GM21825 (cell line): Measurements from ENCODE around the gene HSD17B1.

Experiments used
- ATAC-seq: cut with Tn5 transposase; IDR thresholded peaks from one replicate; pipeline ENCODE4 v1.9.1; 2021; ENCODE audit warnings: mild to moderate bottlenecking, moderate library complexity; ENCODE audit not compliant: unreplicated experiment

HSD17B1 gene

GRCh38 chr17:42598905-42599304 is 46.2 kb downstream of the HSD17B1 start:
- no peak for ATAC-seq

- no peak for ATAC-seq
These were observed 50.6 kb downstream of the HSD17B1 start for GRCh38 chr17:42603318-42603717.
